HG02938 (cell line): ENCODE measurements around the gene MCF2L.
"Not testable (repeated sequence)": the region's sequence is repeated elsewhere in the genome, so short reads cannot be mapped to it uniquely, and the experiment has no call there.

Experiments
- ATAC-seq: cut with Tn5 transposase; IDR thresholded peaks from one replicate; pipeline ENCODE4 v1.9.1; 2021; ENCODE audit warnings: mild to moderate bottlenecking, moderate library complexity; ENCODE audit not compliant: unreplicated experiment

MCF2L gene

DNA sequence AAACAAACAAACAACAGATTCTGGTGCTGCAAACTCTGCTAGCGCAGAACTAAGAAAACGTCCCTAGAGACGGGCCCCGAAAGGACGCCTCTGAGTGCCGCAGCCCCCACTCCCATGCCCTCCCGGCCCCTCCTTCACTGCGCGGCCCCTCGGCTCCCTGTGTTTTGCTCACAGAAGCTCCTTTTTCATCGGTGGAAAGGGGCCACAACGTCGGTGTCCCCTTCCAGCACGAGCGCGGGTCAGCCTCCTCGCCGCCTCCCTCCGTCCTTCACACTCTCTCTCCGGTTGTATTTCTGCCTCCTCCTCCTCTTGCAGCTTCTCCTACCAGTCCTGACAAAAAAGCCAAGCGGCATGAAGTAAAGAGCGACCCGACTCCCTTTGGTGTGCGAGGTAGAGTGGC lies 121.8 kb downstream of the MCF2L start:
- no peak for ATAC-seq

DNA sequence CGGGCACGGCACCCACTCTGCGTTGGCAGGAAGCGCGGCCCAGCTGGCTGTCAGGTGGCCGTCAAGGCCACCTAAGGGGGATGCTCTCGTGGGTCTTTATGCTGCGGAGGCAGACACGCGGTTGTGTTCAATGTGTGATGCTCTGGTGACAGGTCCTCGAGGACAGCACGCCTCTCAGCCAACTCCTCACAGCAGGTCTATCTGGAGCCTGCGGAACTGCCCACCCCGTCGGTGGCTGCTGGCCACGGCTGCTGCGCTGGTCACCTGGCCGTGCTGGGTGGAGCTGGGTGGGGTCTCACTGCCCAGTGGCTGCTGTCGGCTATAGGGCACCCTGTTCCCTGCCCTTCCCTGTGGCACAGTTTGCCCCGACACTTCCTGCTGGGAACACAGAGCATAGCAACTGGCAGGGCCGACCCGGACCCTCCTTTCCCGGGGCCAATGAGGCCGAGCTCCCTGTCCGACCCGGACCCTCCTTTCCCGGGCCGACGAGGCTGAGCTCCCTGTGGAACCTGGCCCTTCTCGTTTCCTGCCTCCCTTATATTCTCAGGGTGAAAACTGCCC lies 122.3 kb downstream of the MCF2L start:
- ATAC-seq: no peak

DNA sequence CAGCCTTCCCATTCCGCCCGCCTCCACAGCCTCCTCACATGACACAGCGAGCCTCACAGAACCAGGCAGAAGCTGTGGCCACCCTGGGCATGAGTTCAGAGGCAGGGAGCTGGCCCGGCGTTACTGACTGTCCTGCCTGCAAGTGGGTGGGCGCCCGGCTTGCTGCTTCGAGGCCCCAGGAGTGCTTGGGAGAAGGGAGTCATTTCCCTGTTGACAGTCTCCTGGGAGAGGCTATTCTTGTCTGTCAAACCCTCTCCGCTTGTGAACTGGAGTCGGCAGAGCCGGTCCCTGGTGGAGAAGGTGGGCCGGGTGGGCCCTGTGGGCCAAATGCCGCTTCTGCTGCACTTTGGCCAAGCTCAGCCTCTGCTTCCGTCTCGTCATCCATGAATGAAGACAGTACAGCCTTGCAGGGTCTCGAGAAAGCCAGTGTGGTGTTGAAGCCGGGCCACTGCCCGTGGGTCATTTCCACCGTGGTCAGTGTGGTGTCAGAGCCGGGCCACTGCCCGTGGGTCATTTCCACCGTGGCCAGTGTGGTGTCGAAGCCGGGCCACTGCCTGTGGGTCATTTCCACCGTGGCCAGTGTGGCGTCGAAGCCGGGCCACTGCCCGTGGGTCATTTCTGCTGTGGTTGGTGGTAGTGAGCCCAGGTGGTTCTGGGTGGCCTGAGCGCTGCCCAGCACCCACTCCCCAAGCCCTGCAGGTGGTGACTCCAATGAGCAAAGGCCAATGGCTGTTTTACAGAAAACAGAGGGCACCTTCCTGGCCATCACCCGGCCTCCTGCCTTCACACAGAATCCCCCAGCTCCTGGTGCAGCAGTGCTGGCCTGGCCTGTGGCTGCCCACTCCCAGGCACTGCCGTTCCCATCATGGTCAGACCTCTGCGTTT lies 123.1 kb downstream of the MCF2L start:
- no peak for ATAC-seq

DNA sequence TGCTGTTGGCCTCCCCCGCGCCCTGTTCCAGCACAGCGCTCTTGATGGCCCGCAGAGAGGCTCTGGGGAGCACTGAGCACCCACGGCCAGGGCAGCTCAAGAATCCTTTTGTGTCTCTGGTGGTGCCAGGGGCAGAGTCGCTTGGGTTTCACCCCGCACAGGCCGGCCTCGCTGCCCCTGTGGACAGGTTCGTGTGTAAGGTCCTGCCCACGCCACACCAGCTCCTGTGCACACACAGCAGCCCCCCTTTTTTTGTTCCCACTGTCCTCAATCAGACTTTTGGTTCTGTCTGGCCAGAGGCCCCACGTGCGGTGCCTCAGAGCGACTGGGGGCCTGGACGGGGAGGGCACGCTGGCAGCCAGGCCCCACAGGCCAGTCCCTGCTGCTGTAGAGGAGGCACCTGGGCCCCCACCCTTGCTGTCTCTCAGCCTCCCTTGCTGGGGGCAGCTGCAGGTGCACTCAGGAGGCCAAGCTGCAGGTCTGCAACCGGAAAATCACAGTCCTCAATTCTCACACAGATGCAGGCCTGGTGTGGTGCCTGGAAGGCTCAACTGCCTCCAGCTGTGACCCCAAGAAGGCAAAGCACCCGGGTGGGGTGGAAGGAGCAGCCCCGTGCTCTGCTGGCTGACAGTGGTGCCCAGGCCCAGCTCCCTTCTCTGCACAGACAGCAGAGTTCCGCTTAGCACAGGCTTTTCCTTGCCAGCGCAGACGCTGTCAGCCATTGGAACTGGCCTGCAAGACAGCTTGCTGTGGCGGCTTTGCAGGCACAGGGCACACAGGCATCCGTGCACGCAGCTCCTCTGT lies 124.0 kb downstream of the MCF2L start:
- no peak for ATAC-seq

DNA sequence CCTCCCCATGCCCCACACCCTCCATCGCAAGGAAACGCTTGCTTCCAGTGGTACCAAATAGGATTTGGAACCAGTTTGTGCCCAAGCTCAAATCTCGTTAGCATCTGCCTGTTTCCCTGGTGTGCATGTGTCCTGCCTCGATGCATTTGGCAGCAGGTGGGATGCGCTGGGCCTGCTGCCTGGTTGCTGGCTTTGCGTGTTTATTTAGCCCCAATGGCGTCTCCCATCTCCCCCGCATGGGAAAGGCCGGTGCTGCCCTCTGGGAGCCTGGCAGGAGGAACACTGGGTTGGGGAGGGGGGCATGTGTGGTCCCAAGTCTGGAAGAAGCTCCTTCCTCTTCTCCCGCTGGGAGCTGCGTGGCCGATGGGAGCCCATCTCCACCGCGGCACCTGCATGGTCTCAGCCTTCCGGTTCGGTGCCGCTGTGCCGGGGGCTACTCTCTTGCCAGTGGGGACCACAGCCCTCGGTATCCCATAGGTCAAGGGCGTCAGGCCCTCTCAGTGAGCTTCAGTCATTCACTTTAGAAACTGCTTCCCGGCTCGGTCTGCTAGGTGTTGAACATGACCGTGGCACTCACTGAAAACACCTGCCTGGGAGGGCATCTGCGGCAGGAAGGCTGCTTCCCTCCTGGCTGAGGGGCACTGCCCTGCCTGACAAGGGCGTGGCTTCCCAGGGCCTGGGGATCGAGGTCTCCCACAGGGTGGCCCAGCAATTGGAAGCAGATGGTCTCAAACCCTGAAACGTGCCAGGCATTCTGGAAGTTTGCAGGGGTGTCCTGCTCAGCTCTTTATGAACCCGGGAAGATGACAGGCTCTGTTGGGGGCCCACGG lies 124.8 kb downstream of the MCF2L start:
- ATAC-seq: no peak

DNA sequence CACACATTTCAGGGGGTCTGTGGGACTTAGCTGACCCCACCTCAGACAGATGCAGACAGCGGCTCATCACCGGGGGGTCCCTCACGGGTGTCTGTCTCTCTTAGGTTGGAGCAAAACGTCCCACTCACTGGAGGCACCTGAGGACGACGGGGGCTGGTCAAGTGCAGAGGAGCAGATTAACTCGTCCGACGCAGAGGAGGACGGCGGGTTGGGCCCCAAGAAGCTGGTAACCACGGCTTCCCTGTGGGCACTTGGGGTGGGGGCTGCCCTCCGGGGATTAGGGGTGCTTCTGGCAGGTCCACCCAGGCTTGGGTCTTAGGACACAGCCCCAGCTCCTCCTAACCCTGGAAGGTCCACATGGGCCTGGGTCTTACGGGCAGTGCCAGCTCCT lies 125.4 kb downstream of the MCF2L start:
- ATAC-seq: no peak

DNA sequence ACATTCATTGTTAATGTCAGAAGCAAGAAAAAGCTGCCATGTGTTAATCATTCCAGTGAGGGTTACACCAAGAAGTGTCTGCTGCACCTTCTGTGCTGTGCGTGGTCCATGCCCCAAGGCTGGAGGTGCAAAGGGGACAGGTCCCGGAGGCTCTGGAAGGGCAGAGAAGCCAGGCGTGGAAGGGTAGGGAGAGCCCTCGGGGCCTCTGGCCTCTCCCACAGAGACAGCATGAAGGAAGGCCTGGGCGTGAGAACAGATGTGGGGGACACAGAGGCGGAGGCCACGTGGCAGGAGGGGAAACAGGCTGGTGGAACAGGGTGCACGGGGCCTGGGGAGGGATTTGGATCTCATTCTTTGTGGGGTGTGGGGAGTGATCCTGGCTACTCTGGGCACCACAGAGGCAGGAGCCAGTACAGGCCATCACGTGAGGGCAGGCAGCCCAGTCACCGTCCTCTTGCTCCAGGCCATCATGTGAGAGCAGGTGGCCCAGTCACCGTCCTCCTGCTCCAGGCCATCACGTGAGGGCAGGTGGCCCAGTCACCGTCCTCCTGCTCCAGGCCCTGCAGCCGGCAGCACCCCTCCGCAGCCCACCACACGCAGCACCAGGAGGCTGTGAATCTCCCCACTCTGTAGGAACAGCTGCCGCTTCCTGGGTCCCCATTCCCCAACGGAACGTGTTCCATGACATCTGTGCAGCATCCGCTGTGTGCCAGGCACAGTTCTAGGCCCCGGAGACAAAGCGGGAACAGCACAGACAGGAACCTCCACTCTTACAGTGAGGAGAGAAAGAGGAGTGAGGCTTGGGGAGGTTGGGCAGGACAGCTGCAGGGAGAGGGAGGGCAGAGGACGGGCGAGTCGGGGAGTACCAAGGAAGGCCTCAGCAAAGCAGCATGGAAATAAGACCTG lies 126.4 kb downstream of the MCF2L start:
- ATAC-seq: no peak

DNA sequence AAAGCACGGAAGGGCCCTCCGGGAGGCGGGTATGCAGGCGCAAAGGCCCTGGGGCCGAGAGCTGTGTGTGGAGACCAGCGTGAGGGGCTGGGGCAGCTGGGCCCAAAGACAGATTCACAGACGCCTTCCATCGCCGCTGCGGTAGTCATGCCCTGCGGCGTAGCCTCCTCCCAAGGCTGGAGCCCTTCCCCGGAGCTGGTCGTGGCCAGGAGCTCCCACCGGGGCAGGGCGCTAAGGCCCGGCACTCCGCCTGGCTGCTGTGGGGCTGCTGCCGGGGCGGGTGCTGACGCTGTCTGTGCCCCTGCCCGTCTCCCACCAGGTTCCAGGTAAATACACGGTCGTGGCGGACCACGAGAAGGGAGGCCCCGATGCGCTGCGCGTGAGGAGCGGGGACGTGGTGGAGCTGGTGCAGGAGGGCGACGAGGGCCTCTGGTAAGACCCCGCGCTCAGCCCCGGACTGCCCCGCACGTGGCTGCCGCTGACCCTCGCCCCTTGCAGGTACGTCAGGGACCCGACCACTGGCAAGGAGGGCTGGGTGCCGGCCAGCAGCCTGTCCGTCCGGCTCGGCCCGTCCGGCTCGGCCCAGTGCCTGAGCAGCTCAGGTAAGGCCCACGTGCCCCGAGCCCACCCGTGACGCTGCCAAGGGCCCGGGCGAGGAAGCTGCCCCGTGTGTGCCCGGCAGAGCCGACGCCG lies 127.2 kb downstream of the MCF2L start:
- no peak for ATAC-seq

DNA sequence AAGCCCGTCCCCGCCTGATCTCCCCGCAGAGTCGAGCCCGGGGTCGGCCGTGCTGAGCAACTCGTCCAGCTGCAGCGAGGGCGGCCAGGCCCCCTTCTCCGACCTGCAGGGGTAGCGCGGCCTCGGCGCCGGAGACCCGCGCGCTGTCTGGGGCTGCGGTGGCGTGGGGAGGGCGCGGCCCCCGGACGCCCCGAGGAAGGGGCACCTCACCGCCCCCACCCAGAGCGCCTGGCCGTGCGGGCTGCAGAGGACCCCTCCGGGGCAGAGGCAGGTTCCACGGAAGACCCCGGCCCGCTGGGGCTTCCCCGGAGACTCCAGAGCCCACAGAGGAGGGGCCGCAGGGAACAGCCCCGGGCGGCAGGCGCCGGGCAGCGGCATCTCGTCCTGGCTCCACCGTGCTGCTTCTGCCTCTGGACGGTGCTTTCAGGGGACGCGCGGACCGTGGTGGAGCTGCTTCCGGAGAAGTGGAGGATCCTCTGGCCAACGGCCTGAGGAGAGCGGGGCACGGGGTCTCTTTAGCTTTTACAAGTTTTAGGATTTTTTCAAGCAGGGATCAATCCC lies 127.8 kb downstream of the MCF2L start:
- ATAC-seq: no peak

DNA sequence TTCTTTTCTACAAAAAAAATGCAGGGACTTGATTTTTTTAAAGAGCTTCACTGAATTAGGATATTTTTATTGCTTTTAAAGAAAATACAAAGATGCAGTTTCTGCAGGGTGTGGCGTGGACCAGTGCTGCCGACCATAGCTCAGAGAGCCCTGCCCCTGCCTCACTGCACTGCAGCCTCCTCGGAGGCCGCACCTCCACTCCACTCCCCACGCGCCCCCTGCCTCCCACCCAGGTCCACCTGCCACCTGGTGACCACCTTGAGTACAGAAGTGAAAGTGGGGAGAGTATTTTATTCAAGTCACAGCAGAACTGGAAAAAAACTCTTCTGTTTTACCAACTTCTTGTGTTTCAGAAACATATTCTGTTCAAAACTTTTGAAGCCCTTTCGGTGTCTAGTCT lies 128.6 kb downstream of the MCF2L start:
- ATAC-seq: no peak

DNA sequence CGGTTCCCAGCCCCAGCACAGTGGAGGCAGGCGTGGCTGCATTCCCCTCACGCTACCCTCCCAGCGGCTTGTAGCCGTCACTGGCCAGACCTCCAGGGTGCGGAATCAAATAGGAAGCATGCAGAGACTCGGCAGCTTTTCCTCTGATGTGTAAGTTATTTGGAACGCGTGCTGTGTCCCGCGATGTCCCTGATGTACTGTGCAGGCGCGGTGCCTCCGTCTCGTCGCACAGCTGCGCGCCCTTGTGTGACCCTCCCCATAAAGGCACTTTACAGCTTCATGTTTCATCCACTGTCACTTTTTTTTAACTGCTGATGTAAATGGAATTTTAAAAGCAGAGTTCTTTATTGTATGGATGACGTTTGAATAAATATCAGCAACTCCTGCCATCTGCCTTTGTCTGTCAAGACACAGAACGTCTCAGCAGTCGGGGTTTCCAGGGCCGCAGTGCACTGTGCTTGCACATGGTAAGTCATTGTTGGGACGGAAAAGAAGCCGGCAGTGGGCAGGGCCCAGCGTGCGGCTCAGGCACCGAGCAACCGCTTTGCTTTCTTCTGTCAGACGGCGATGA lies 129.2 kb downstream of the MCF2L start:
- no peak for ATAC-seq

DNA sequence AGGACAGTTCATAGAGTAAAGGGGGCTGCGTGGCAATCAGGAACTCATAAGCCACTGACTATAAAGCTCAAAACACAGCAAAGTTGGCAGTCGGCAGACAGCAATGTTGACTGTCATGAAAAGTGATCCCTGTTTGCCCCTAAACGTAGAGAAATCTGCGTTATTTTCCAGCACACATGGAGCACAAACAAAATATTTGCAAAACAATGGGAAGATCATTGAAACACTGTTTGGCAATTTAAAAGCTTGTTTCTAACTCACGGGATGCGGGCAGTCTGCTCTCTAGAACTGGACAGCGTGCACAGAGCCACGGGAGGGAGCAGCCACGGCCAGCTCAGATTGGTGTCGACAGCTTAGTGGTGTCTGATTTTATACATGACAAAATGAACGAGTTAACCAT lies 130.1 kb downstream of the MCF2L start:
- ATAC-seq: no peak

DNA sequence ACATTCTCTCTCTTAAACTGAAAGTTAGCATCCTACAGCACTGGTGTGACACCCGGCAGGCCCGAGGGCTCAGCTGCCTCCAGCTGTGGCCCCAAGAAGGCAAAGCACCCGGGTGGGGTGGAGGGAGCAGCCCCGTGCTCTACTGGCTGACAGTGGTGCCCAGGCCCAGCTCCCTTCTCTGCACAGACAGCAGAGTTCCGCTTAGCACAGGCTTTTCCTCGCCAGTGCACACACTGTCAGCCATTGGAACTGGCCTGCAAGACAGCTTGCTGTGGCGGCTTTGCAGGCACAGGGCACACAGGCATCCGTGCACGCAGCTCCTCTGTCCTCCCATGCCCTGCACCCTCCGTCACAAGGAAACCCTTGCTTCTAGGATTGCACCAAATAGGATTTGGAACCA lies 133.3 kb downstream of the MCF2L start:
- ATAC-seq: not testable (repeated sequence)

DNA sequence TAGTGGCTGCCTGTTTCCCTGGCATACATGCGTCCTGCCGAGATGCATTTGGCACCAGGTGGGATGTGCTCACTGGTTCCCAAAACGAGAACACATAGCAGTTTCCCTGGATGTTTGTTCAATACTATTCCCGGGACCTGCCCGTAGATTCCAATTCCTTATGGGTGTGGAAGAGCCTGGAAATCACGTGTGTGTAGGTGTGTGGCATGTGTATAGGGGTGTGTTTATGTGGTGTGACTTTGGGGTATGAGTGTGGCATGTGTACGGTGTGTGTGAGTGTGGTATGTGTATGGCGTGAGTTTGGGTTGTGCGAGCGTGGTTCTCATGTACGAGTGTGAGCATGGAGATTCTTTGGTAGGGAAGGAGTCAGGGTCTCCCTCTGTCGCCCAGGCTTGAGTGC lies 133.7 kb downstream of the MCF2L start:
- no peak for ATAC-seq

DNA sequence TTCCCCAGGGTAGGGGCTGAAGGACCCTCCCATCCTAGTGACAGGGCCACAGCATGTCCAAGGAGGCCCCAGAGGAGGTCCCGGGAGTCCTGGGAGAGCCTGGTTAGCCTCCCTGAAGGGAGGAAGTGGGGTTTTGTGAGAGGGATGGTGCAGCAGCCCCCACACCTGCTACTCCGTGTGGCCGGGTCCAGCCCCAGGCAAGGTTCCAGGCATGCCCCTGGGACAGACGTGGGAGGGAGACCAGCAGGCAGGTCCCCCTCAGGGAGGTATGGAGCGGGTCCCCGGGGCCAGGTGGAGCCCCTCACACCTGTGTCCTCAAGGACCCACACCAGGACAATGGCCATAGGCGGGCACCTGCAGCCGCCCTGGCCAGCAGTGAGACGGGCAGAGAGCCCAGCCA lies 134.6 kb downstream of the MCF2L start:
- ATAC-seq: no peak

DNA sequence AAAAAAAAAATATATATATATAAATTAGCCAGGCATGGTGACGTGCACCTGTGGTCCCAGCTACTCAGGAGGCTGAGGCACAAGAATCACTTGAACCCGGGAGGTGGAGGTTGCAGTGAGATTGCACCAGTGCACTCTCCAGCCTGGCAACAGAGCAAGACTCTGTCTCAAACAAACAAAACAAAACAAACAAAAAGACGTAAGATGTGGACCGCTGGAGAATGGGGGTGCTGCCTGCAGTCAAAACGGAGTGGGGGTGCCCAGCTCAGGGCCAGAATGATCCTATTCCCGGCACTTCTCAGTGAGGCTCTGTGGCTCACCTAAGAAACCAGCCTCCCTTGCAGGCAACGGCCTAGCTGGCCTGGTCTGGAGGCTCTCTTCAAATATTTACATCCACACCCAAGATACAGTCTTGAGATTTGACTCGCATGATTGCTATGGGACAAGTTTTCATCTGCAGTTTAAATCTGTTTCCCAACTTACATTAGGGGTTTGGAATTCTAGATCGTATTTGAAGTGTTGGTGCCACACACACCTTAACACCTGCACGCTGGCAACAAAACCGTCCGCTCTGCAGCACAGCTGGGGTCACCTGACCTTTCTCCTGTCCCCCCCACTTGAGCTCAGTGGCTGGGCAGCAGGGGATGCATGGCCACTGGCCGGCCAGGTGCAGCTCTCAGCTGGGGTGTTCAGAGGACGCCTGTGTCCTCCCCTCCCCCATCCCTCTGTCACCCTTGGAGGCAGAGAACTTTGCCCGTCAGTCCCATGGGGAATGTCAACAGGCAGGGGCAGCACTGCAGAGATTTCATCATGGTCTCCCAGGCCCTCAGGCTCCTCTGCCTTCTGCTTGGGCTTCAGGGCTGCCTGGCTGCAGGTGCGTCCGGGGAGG lies 136.3 kb downstream of the MCF2L start, which contains the start of gene F7:
F7 (plus strand) TSS at position 760 of the 889 bp plus-strand sequence; CDS start at position 811, 51 bp downstream.
- no peak for ATAC-seq

DNA sequence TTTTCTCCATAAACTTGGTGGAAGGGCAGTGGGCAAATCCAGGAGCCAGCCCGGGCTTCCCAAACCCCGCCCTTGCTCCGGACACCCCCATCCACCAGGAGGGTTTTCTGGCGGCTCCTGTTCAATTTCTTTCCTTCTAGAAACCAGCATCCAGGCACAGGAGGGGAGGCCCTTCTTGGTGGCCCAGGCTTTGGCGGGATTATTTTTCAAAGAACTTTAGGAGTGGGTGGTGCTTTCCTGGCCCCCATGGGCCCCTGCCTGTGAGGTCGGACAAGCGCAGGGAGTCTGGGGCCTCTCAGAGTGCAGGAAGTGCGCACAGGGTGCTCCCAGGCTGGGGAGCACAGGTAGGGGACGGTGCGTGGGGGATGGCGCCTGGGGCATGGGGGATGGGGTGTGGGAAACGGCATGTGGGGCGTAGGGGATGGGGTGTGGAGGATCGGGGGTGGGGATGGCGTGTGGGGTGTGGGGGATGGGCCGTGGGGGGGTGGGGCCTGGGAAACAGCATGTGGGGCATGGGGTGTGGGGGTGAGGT lies 137.0 kb downstream of the MCF2L start:
- no peak for ATAC-seq
